Tibial nerve (tissue), 4 donors: Measurements from ENCODE around the gene SIPA1.

Experiments
- EP300 ChIP-seq, 2 donors: sonication (generic); formaldehyde crosslinking; IDR thresholded peaks; one replicate each; pipeline ENCODE4 v1.6.1; 2017; ENCODE audit warnings: antibody characterized with exemption in 2 of 2, mild to moderate bottlenecking in 1 of 2
- POLR2A ChIP-seq, 2 donors: fragments of 450-650 bp; IDR thresholded peaks; one replicate each; pipeline ENCODE4 v1.6.1; 2017; ENCODE audit warnings: antibody characterized with exemption in 2 of 2, mild to moderate bottlenecking in 2 of 2, moderate library complexity in 2 of 2
- TF ChIP-seq, protein P1 (sequence below), 5 experiments: fragments of 200-600 bp in 3 of 5; fragments of 450-650 bp in 2 of 5; sonication (generic) in 3 of 5; IDR thresholded peaks; one replicate each; pipeline ENCODE4 v1.5.1; 2016 to 2019; ENCODE audit warnings: antibody characterized with exemption in 5 of 5, mild to moderate bottlenecking in 3 of 5, moderate library complexity in 2 of 5

DNA sequence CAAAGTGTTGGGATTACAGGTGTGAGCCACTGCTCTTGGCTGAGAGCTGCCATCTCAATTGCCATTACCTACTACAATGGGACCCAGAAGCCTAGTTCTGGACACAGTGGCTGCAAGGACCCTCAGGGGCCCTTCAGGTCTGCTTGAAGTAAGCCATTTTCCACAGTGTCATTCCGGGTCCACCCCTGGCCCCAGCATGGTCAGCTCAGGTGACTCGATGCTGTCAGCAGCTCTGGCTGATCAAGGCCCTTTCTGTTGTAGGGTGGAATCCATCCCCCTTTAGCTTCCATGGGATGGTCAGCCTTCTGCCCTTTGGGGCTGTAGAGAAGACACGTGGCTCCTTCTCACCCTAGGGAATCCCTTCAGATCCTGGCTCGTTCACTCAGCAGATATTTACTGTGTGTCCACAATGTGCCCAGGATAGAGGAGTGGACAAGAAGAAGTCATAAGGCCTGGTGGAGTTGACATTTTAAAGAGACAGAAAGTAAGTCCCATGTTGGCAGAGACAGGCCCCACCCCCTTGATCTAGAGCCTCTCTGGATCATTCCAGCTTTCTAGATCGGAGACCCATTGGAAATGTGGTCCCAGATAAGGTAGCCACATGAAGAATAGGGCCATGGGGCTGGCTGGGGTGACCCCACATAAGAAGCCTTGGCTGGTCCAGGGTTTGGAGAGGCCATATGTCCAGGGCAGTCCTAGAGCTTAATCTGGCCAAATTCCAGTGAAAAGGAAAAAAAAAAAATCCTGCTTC is 59.1 kb downstream of the SIPA1 start:
- TF ChIP-seq, protein P1, sequence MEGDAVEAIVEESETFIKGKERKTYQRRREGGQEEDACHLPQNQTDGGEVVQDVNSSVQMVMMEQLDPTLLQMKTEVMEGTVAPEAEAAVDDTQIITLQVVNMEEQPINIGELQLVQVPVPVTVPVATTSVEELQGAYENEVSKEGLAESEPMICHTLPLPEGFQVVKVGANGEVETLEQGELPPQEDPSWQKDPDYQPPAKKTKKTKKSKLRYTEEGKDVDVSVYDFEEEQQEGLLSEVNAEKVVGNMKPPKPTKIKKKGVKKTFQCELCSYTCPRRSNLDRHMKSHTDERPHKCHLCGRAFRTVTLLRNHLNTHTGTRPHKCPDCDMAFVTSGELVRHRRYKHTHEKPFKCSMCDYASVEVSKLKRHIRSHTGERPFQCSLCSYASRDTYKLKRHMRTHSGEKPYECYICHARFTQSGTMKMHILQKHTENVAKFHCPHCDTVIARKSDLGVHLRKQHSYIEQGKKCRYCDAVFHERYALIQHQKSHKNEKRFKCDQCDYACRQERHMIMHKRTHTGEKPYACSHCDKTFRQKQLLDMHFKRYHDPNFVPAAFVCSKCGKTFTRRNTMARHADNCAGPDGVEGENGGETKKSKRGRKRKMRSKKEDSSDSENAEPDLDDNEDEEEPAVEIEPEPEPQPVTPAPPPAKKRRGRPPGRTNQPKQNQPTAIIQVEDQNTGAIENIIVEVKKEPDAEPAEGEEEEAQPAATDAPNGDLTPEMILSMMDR (IDR thresholded peaks at IDR 0.05) = no peak
- TF ChIP-seq POLR2A (IDR thresholded peaks at IDR 0.05) = no peak
- no peak for TF ChIP-seq EP300 (IDR thresholded peaks at IDR 0.05)
